Activated gamma-delta T cell (primary cell): ENCODE measurements around the gene HSBP1.

Experiments
- DNase-seq: peaks from one replicate; lab custom pipeline; 2025; lab: John Stamatoyannopoulos, UW
- total RNA-seq, 2 donors: gene quantifications; one replicate each; lab custom pipeline; 2026; lab: John Stamatoyannopoulos, UW

The HSBP1 gene
- total RNA-seq = 28.9 to 33.6 reads per million in 2 donors

DNA sequence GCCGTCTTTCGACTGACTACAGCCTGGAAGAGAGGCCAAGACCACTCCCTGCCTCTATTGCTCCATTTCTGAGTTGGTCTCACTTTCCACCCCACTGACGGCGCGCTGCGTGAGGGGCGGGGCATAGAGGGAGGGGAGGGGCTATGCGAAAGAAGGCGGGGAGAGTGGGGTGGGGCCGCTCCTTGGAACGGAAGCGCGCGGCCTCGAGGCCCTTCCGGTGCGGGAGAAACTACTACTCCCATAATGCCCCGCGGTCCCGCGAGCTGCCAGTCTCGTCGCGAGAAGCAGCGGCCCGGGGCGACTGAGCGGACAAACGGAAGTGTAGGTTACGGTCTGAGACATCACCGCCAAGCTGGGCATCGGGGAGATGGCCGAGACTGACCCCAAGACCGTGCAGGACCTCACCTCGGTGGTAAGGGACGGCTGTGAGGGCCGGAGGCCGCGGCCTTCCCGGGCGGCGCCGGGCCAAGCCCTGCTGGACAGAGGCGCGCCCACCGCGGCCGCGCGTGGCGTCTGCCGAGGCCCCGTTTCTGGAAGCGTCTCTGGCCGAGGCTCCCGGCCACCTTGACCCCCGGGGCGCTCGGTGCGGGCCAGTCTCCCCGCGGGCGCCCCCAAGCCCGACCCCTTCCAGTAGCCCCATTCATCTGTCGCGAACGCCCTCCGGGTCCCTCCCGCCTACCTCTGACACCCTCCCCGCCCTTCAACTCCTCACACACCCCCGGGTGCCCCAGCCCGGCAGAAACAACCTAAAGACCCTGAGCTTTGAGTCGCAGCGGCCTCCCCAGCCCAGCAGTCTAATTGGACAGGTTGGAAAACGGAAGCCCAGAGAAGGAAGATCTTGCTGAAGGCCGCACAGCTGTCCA lies at the start of gene HSBP1:
Gene HSBP1, plus strand, starts transcription at position 269 of the 863 bp plus-strand sequence. Its CDS starts 99 bp downstream, at position 368.
- peak; percentile 67 for DNase-seq

DNA sequence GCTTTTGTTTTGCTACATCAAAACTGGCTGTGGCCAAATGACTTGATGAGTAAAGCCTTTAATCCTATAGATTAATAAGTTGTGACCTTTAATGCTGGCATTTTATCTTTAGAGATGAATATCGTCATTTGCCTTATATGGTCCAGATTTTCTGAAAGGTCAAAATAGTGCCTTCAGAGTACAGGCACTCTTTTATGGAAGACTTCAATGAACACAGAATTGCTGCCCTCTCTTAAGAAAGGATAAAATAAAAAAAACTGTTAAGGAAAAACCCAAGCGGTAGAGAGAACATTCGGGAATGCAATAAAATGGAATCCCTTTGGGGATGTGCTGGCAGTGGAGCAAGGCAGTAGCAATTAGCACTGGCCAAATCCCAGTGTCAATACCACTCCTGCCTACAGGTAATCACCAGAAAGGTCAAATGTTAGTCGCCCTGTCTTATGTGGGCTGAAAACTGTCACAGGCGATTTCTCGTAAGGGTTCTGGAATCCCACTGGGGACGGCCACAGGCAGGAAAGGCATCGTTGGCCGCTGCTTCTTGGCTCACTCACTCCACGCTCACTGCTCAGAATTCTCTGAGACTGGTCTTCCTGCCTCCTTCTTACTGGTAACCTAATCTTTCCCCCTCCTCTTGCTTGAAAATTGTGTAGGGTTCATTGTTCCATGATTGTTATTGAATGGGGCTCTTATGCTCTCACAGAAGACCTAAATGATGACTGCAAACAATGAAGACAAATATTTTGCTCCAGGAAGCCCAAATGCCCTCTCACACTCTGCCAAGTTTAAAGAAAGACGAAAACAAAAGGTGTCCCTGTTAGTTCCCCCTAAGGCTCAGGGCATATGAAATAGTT lies 45.4 kb upstream of the HSBP1 start:
- DNase-seq = no peak

DNA sequence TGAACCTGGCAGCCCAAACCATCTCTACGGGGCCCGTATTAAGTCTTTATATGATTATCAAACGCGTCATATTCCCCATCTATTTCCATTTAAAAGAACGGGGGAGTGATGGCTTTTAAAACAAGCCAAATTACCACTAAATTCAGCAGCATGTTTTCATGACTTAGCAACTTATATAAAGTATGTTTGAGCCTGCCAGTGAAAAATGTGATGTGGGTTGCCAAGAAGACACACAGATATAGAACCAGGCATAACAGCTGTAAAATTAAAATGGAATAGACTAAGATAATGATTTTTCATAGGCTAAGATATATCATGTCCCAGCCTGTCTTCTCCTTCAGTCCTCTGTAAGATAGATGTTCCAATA lies 44.8 kb upstream of the HSBP1 start:
- no peak for DNase-seq

DNA sequence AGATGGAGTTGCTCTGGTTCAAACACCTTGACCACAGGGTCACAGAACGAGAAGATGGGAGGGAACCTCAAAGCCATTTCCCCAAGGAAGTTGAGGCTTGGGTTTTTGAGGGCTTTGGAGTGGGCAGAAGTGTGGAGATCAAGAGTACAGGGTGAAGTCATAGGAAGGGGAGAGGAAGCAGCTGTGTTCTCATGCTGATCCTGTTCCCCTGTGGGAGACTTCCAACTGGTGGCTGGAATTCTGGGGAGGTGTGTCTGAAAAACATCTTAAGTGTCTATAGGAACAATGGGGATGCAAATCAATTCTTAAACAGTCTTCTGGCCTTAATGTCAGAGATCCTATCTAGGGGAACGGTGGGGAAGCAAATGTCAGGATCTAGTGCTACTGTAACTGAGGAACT lies 38.8 kb upstream of the HSBP1 start:
- no peak for DNase-seq

DNA sequence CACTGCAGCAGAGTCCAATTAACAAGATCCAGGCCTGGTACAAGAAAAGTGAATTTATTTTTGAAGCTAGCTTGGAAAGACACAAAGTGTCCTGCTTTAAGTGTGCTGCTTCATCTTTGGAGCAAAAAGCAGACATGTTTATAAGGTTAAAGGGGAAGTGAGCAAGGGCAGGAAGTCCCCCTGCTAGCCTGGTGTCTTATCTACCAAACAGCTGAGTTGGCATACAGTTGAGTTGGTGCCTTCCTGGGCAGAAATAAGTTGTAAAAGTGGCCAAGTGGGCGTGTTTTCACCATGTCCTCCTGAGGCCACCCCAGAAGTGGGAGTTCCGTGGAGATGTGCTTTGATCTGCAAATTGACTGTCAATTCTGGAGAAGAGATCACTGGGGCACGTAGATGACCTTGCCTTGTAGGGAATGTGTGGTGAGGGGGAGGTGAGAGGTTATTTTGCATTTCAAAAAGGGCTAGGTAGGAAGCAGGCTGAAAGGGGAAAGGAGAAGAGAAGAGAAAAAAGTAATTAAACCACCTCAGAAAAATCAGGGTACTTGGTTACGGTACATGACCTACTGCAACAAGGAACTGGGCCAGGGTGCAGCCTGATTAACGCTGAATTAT lies 38.3 kb upstream of the HSBP1 start:
- DNase-seq = no peak

DNA sequence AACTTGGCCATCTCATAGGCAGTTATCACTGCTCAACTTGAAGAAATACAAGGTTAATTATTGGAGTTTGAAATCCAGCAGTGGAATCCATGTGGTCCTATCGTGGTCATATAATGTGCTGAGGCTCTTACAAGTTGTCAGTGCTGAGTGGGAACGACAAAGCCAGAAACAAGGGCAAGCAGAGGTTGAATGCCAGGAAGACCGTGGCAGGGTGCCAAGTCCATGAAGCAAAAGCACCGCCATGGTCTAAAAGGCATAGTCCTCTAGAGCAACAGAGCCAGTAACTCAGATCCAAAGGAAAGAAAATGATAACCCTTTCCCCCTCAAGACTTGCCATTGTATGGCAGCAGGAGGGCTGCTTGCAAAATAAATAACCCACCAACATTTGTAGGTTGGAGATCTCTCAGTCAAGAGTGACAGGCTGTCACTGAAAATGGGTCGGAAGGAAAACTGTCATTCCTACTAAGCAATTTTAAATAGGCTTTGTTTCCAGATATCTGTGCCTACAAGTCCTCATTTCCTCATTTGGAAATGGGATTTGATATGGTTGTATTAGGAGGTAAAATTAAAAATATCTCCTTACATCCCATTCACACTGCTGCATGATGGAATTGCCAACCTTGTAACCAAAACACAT lies 36.4 kb upstream of the HSBP1 start:
- no peak for DNase-seq

DNA sequence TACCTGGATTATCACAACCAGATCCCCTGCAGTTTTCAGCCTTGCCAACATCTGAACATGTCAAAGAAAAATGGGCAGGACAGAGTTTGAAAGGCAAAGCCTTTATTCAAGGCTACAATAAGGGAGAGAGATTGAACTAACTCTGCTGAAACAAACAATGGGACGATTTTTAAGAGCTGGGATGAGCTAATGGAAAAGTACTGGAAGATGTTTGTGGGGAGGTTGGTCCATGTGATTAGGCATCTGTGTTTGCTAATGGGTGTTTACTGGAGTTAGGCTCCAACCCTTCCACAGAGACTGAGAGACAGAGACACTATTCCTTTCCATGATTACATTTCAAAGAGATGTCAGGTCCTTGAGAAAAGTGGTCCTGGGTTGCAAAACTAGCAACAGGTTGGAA lies 35.0 kb upstream of the HSBP1 start:
- no peak for DNase-seq

DNA sequence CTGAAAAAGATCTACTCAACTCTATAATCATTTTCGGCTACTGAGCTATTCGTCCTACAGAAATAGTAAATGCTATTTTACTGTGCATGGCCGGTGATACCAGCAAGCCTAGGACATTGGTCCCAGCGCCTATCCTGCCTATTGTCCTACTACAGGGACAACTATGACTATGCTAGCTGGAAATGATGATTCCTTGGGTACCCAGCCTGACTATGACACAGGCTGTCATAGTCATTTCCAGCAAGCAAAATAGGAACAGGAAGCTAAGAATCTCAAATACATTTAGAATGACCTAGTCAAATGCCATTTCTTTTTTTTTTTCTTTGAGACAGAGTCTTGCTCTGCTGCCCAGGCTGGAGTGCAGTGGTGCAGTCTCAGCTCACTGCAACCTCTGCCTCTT lies 33.7 kb upstream of the HSBP1 start:
- DNase-seq = no peak

DNA sequence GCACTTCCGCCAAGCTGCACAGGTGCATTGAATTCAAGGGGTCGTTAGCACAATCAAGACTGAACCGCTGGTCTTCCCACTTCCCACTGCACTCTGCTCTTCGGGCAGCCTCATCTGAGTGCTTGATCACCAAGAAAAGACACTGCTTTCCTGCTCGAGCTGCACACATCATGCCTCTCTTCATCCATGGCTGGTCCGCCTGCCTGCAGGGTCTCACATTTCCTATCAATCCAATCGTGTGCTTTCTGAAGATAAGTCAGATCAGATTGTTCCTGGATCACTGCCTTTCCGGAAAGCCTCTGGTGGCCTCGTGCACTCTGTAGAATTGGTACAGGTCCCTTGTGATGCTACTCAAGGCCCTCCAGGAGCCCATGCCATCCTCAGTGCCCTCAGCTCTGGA lies 30.8 kb upstream of the HSBP1 start:
- DNase-seq = no peak

DNA sequence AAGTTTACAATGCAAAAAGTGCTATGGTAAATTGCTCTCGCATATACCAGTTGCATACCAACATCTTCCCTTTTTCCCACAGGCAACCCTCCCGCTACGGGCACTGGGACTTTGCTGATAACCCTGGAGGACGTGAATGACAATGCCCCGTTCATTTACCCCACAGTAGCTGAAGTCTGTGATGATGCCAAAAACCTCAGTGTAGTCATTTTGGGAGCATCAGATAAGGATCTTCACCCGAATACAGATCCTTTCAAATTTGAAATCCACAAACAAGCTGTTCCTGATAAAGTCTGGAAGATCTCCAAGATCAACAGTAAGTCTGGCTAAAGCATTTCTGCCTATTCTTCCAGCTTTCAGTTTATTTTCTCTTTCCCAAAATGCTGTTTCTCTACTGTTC lies 27.9 kb upstream of the HSBP1 start:
- DNase-seq = no peak

DNA sequence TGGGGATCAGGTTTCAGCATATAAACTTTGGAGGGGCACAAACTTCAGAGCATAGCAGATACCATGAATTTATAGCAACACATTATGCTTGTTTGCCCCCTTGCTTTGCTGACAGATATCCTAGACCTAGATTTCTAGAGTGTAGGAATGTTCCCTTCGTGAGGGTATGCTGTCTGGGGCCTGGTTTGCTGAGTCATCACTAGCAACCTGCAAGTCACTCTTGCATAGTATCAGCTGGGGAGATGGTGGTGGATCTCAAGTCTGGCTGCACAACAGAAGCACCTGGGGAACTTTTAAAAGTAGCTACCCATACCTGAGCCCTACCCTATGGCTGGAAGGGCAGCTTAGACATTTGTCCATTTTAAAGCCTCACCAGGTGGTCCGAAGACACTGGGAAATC lies 22.3 kb upstream of the HSBP1 start:
- DNase-seq = no peak

DNA sequence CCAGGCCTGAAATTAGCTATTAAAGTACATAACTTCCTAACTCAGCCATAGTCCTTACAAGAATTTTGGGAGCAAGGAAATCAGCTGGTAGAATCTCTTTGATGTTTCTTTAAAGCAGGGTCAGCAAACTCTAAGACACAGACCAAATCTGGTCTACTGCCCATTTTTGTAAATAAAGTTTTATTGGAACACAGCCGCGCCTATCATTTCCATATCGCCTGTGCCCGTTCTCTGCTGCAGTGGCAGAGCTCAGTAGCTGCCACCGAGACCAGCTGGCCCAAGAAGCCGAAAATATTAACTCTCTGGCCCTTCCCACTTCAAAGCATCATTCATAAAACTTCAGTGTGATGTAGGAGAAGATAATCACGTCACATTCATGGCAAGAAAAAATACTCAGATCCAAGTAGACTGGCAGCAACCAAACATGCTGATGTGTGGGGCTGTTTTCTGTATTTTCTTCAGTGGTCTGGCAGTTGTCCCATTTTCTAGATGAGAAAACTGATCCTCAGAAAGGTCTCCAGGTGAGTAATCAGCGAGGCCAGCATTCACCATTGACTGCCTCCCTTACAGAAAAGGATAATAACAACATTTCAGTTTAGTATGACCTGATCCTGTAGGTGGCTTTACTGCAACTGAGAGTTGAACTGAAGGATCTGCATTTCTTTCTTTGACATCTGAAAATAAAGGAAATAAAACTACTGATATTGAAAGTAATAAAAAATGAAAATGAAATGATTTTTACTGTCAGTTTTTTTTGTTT lies 18.0 kb upstream of the HSBP1 start:
- DNase-seq = no peak

DNA sequence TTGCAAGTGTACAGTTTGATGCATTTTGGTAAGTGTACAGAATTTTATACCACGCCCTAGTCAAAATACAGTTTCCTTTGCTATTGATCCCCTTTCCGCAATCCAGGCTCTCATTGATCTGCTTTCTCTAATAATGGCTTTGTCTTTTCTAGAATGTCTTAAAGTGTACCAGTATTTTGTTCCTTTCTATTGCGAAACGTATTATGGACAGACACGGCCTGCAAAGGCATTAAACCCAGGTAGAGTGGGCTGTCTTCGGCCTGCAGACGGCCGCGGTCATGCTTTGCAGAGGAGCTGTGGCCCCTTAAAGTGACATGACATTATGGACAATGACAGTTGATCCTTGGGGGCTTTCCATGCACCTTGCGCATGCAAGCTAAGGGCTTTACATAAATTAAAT lies 15.9 kb upstream of the HSBP1 start:
- DNase-seq = no peak

DNA sequence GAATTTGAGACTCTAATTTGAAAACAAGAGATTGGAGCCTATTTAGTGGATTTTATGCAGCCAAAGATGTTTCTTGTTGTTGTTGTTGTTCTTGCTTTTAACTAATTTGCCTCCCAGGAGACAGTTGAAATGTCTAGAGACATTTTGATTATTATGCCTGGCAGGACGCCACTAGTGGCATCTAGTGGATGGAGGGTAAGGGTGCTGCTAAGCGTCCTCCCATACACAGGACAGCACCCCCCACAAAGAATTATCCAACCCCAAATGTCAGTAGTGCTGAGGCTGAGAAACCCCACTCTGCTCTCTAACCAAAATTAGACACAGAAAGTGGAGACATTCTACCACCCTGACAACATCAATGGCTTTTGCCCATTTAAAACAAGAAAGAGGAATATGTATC lies 15.4 kb upstream of the HSBP1 start:
- no peak for DNase-seq

DNA sequence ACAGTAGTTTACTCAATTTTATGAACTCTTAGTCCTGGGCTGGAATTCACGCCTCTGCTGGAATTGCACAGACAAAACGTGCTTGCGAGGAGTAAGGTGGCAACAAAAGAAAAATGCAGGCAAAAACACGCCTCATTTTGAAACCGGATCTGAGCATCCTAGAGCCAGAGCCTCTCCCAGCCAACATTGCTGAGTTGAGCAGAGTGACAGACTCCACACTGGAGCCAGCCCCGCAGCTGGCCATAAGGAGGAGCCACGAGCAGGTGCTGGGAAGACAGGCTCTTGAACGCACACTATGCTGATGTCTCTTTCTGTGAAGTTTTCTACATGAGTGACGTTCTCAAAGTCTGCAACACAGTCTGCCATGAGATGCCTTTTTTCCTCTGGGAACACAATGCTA lies 14.6 kb upstream of the HSBP1 start:
- no peak for DNase-seq

DNA sequence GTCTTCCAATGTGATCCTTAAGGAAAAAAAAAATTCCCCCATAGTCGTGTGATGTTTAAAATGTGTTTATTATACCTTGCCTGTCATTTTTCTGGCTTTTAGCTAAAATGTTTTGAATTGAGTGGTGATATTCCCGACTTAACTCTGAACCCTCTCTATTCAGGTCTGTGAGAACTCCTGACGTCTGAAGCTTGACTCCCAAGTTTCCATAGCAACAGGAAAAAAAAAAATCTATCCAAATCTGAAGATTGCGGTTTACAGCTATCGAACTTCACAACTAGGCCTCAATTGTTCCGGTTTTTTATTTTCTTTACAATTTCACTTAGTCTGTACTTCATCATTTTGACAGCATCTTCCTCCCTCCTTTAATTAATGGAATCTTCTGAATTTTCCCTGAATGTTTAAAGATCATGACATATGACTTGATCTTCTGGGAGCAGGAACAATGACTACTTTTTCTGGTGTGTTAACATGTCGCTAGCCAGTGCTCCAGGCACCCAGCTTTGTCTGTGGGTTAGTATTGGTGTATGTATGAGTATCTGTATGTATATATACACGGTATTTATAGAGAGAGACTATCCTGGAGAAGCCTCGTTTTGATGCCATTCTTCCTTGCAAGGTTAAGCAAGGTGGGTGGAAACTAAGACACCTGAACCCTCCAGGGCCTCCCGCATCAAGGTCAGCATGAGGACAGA lies 12.8 kb upstream of the HSBP1 start:
- no peak for DNase-seq

DNA sequence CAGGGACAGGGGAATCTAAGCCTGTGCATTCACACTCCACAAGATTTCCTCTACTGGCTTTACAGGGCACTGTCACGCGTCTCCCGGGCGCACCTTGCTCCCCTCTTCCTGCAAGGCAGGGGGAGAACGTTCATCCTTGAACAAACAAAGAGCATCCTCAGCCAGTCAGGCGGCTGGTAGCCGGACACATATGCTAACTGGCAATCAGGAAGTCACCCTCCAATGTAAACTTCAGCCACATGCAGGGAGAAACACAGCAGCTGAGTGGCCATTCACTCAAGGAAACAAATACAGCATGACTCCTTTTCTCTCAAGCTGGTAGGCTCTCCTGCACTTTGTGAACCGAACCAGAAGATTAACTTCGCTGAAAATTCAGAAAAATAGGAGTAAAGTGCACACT lies 10.8 kb upstream of the HSBP1 start:
- no peak for DNase-seq

DNA sequence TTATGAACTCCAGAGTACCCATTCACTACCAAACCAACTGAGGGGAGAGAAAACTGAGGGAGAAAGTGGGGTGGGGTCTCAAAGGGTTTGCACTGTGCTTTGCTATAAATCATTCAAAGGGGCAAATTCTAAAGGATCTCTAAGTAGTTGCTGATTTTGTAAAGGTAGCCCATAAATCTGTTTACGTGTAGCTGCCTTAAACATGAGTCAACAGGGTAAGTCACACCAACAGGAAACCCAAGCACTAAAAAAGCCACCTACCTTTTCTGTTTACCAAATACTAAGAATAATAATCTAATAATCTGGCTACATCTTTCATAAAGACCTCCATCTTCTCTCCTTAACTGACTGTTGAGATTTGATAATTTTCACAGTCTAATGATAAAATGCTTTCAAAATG lies 8.4 kb upstream of the HSBP1 start:
- DNase-seq = no peak

DNA sequence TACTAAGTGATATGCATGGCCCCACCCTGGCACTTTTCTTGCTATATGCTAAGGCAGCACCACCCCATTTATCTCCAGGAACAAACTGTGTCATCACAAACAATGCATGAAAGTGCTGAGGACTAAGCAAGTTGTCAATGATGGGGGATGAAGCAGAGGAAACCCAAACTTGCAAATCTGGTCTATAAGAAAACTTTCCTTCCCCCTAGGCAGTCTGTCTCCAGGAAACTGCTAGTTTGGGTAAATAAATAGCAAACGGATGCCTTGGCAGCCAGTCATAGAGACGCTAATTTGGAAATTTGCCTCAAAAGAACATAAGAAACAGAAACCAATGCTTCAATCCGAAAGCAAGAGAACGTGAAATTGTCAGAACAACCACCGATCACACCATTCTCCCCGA lies 5.6 kb upstream of the HSBP1 start:
- no peak for DNase-seq

DNA sequence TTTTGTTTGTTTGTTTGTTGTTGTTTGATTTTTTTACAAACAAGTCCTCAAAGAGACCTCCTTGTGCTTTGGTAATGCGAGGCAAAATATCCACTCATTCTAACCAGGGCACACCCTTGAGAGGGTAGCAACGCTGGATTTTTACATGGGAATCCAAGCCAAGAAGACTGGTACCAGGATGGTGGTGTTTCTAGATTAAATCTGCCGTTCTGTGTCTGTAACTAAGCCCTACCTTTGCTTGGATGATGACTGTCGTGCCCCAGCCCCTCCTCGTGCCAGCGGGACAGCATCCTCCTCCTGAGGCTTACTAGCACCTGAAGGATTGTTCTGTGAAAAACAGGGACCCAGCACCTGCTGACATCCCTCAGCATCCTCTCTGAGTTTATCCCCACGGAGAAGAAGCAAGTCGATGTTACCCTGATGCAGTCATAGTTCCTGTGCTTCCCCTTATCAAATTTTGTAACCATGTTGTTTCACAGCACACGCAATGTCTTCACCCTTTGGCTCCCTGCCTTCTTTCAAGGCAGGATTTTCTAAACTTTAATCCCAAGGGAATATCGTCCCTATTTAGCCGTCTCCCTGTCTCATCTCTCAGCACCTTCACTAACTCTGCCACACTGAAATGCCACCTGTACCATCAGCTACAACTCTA lies 5.1 kb upstream of the HSBP1 start:
- DNase-seq = no peak
